ENCODE measurements around the gene NBR1.
"Not testable (repeated sequence)": the region's sequence is repeated elsewhere in the genome, so short reads cannot be mapped to it uniquely, and the experiment has no call there.

DNA sequence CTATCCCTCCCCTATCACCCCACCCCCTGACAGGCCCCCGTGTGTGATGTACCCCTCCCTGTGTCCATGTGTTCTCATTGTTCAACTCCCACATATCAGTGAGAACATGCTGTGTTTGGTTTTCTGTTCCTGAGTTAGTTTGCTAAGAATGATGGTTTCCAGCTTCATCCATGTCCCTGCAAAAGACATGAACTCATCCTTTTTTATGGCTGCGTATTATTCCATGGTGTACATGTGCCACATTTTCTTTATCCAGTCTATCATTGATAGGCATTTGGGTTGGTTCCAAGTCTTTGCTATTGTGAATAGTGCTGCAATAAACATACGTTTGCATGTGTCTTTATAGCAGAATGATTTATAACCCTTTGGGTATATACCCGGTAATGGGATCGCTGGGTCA, 15.6 kb downstream of the NBR1 start:
- TF ChIP-seq SP1 (IDR thresholded peaks at IDR 0.05); YY1 (IDR thresholded peaks at IDR 0.05); TAF1 (conservative IDR thresholded peaks at IDR 0.05); FOXA1 (IDR thresholded peaks at IDR 0.05); EGR1 (IDR thresholded peaks at IDR 0.05; ENCODE audit: low read depth in 2 of 2); RAD21 (IDR thresholded peaks at IDR 0.05): not testable (repeated sequence)
- TF ChIP-seq, protein P1, sequence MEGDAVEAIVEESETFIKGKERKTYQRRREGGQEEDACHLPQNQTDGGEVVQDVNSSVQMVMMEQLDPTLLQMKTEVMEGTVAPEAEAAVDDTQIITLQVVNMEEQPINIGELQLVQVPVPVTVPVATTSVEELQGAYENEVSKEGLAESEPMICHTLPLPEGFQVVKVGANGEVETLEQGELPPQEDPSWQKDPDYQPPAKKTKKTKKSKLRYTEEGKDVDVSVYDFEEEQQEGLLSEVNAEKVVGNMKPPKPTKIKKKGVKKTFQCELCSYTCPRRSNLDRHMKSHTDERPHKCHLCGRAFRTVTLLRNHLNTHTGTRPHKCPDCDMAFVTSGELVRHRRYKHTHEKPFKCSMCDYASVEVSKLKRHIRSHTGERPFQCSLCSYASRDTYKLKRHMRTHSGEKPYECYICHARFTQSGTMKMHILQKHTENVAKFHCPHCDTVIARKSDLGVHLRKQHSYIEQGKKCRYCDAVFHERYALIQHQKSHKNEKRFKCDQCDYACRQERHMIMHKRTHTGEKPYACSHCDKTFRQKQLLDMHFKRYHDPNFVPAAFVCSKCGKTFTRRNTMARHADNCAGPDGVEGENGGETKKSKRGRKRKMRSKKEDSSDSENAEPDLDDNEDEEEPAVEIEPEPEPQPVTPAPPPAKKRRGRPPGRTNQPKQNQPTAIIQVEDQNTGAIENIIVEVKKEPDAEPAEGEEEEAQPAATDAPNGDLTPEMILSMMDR (IDR thresholded peaks at IDR 0.05; ENCODE audit: low read depth, low read length, missing input control): not testable (repeated sequence)
- TF ChIP-seq, protein P2, sequence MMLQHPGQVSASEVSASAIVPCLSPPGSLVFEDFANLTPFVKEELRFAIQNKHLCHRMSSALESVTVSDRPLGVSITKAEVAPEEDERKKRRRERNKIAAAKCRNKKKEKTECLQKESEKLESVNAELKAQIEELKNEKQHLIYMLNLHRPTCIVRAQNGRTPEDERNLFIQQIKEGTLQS (IDR thresholded peaks at IDR 0.05): not testable (repeated sequence)
- TF ChIP-seq, protein P3, sequence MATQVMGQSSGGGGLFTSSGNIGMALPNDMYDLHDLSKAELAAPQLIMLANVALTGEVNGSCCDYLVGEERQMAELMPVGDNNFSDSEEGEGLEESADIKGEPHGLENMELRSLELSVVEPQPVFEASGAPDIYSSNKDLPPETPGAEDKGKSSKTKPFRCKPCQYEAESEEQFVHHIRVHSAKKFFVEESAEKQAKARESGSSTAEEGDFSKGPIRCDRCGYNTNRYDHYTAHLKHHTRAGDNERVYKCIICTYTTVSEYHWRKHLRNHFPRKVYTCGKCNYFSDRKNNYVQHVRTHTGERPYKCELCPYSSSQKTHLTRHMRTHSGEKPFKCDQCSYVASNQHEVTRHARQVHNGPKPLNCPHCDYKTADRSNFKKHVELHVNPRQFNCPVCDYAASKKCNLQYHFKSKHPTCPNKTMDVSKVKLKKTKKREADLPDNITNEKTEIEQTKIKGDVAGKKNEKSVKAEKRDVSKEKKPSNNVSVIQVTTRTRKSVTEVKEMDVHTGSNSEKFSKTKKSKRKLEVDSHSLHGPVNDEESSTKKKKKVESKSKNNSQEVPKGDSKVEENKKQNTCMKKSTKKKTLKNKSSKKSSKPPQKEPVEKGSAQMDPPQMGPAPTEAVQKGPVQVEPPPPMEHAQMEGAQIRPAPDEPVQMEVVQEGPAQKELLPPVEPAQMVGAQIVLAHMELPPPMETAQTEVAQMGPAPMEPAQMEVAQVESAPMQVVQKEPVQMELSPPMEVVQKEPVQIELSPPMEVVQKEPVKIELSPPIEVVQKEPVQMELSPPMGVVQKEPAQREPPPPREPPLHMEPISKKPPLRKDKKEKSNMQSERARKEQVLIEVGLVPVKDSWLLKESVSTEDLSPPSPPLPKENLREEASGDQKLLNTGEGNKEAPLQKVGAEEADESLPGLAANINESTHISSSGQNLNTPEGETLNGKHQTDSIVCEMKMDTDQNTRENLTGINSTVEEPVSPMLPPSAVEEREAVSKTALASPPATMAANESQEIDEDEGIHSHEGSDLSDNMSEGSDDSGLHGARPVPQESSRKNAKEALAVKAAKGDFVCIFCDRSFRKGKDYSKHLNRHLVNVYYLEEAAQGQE (IDR thresholded peaks at IDR 0.05): not testable (repeated sequence)

Data from liver (tissue), 3 donors.